ENCODE measurements around the gene MAVS. TPM values are rescaled to one million over a fixed set of nuclear protein-coding genes. Genes with fewer than 3 reads are reported as not detected.

Gene MAVS
- total RNA-seq, 1 experiment from 2014 or later = 32.3 TPM

DNA sequence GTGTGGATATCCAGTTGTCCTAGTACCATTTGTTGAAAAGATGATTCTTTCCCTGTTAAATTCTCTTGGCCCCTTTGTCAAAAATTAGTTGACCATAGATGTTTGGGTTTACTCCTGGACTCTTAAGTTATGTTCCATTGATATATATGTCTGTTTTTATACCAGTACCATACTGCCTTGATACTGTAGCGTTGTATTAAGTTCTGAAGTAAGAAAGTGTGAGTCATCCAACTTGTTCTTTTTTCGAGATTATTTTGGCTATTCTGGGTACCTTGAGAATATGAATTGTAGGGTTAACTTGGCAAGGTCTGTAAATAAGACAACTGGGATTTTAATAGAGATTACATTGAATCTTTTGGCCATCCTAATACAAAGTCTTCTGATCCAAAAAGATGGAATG, 69.1 kb downstream of the MAVS start:
- ATAC-seq = no peak
- H3K36me3 ChIP-seq (ENCODE audit: control insufficient read depth, insufficient read depth, low read length) = peaks cover 28% of the 10 kb centered on the region
- H3K27me3 ChIP-seq (ENCODE audit: control insufficient read depth, insufficient read depth, low read length) = no peaks in the 10 kb centered on the region
- CTCF ChIA-PET = no interaction called here
- no peaks in the 10 kb centered on the region for H3K9me3 ChIP-seq (ENCODE audit: control insufficient read depth, insufficient read depth, low read depth, low read length)
- POLR2A ChIA-PET = interaction anchor here (0.6 kb wide), 1 partner anchor 10 kb away, joined by 3 read pairs; no protein-coding TSS in a partner anchor
- DNase-seq (ENCODE audit: low read depth, low spot score) = no peak
- TF ChIP-seq CTCF (IDR thresholded peaks at IDR 0.05) (no peak), TCF7L2 (IDR thresholded peaks at IDR 0.05; ENCODE audit: low read depth, low read length) (no peak), SIN3A (IDR thresholded peaks at IDR 0.05; ENCODE audit: borderline replicate concordance, insufficient read depth, low read depth, low read length) (no peak), POLR2AphosphoS5 (IDR thresholded peaks at IDR 0.05; ENCODE audit: low read depth, low read length) (no peak)
- TF ChIP-seq, protein P1, sequence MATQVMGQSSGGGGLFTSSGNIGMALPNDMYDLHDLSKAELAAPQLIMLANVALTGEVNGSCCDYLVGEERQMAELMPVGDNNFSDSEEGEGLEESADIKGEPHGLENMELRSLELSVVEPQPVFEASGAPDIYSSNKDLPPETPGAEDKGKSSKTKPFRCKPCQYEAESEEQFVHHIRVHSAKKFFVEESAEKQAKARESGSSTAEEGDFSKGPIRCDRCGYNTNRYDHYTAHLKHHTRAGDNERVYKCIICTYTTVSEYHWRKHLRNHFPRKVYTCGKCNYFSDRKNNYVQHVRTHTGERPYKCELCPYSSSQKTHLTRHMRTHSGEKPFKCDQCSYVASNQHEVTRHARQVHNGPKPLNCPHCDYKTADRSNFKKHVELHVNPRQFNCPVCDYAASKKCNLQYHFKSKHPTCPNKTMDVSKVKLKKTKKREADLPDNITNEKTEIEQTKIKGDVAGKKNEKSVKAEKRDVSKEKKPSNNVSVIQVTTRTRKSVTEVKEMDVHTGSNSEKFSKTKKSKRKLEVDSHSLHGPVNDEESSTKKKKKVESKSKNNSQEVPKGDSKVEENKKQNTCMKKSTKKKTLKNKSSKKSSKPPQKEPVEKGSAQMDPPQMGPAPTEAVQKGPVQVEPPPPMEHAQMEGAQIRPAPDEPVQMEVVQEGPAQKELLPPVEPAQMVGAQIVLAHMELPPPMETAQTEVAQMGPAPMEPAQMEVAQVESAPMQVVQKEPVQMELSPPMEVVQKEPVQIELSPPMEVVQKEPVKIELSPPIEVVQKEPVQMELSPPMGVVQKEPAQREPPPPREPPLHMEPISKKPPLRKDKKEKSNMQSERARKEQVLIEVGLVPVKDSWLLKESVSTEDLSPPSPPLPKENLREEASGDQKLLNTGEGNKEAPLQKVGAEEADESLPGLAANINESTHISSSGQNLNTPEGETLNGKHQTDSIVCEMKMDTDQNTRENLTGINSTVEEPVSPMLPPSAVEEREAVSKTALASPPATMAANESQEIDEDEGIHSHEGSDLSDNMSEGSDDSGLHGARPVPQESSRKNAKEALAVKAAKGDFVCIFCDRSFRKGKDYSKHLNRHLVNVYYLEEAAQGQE (IDR thresholded peaks at IDR 0.05; ENCODE audit: insufficient read depth in 1 of 2, low read depth in 2 of 2, low read length in 1 of 2) = no peak
- no peak overlapping the region for H3K27ac ChIP-seq (ENCODE audit: low read length)
- intact Hi-C loops (cut with micrococcal nuclease; ENCODE audit: unreplicated experiment) = no loop called here
- no TSS peak for BruUV-seq (replicated peaks)
- H3K4me3 ChIP-seq (ENCODE audit: low read depth in 2 of 2, low read length in 2 of 2) = no peak overlapping the region
- no peaks in the 10 kb centered on the region for H3K4me1 ChIP-seq (ENCODE audit: control insufficient read depth, insufficient read depth, low read length)
- in situ Hi-C loops (cut with HindIII; ENCODE audit: low pct_unique_long_range_greater_than_20kb, low sequenced_read_pairs) = no loop called here

DNA sequence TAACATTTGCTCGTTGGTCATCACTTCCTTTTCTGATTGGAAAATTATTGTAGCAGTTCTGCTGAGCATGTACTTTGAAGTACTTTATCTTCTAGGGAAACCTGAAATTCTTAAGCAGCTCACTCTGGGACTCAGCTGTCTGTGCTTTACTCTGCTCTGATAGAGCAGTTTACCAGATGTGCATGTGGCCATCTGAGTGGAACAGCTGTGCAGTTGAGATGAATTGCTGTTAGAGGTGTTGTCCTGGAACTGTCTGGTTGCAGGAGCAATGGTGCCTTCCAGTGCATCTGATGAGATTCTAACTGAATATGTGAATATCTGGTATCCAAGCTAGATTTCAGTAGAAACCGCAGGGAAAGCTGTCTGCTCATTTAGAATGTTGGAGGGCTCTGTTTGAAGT, 69.7 kb downstream of the MAVS start:
- Histone ChIP-seq H3K36me3 (ENCODE audit: control insufficient read depth, insufficient read depth, low read length) (peaks cover 24% of the 10 kb centered on the region; the same call in 1 of the 2 replicates), H3K27ac (ENCODE audit: low read length) (no peak overlapping the region), H3K27me3 (ENCODE audit: control insufficient read depth, insufficient read depth, low read length) (no peaks in the 10 kb centered on the region), H3K4me1 (ENCODE audit: control insufficient read depth, insufficient read depth, low read length) (no peaks in the 10 kb centered on the region), H3K4me3 (ENCODE audit: low read depth in 2 of 2, low read length in 2 of 2) (no peak overlapping the region), H3K9me3 (ENCODE audit: control insufficient read depth, insufficient read depth, low read depth, low read length) (no peaks in the 10 kb centered on the region)
- DNase-seq (ENCODE audit: low read depth, low spot score) (no peak), ATAC-seq (no peak)
- CTCF ChIA-PET = no interaction called here
- TF ChIP-seq TCF7L2 (IDR thresholded peaks at IDR 0.05; ENCODE audit: low read depth, low read length) (no peak), POLR2AphosphoS5 (IDR thresholded peaks at IDR 0.05; ENCODE audit: low read depth, low read length) (no peak), SIN3A (IDR thresholded peaks at IDR 0.05; ENCODE audit: borderline replicate concordance, insufficient read depth, low read depth, low read length) (no peak), CTCF (IDR thresholded peaks at IDR 0.05) (no peak)
- TF ChIP-seq, protein P1 (IDR thresholded peaks at IDR 0.05; ENCODE audit: insufficient read depth in 1 of 2, low read depth in 2 of 2, low read length in 1 of 2) = no peak
- POLR2A ChIA-PET = interaction anchor here (0.6 kb wide), 2 partner anchors 10 to 600 kb away, joined by 3 to 12 read pairs; no protein-coding TSS in a partner anchor
- BruUV-seq (replicated peaks) = no TSS peak
- intact Hi-C loops (cut with micrococcal nuclease; ENCODE audit: unreplicated experiment) (no loop called here), in situ Hi-C loops (cut with HindIII; ENCODE audit: low pct_unique_long_range_greater_than_20kb, low sequenced_read_pairs) (no loop called here)

Data from Panc1 (cell line).